Lung (tissue), 12 donors: ENCODE data around the gene RSPH1. TPM values are rescaled to one million over a fixed set of nuclear protein-coding genes. Genes with fewer than 3 reads are reported as not detected.

ENCODE experiments used
- ATAC-seq: fragments of 200-7000 bp; cut with Tn5 transposase; one replicate; pipeline ENCODE4 v1.9.1; 2020; ENCODE audit warnings: moderate number of reproducible peaks; ENCODE audit not compliant: insufficient read depth, low FRiP score
- DNase-seq, 3 donors: peaks; one replicate each; pipeline ENCODE4 v3.0.0-alpha.2; 2013 to 2017
- H3K27ac ChIP-seq, 2 donors: one replicate each; pipeline ENCODE4 v1.5.1; 2013; ENCODE audit warnings: mild to moderate bottlenecking in 2 of 2, moderate library complexity in 2 of 2, control low read depth in 1 of 2, inconsistent platforms in 1 of 2, low read depth in 1 of 2, low read length in 1 of 2
- H3K27me3 ChIP-seq, 3 donors: one replicate each; pipeline ENCODE4 v1.5.1; 2013; ENCODE audit warnings: low read length in 2 of 3; ENCODE audit not compliant: control insufficient read depth in 3 of 3, insufficient read depth in 3 of 3
- H3K36me3 ChIP-seq, 4 donors: one replicate each; pipeline ENCODE4 v1.5.1; 2013; ENCODE audit warnings: low read length in 4 of 4, mild to moderate bottlenecking in 1 of 4, moderate library complexity in 1 of 4; ENCODE audit not compliant: control insufficient read depth in 4 of 4, insufficient read depth in 4 of 4
- H3K4me1 ChIP-seq, 5 donors: one replicate each; pipeline ENCODE4 v1.5.1; 2013; ENCODE audit warnings: low read length in 5 of 5, mild to moderate bottlenecking in 2 of 5, moderate library complexity in 1 of 5; ENCODE audit not compliant: control insufficient read depth in 5 of 5, insufficient read depth in 5 of 5
- H3K4me3 ChIP-seq: one replicate; pipeline ENCODE4 v1.5.1; 2013; ENCODE audit warnings: mild to moderate bottlenecking, control low read depth, moderate library complexity
- H3K9ac ChIP-seq, 2 donors: one replicate each; pipeline ENCODE4 v1.5.1; 2013; ENCODE audit warnings: low read length in 2 of 2, control low read depth in 1 of 2; ENCODE audit not compliant: insufficient read depth in 1 of 2
- H3K9me3 ChIP-seq, 4 donors: one replicate each; pipeline ENCODE4 v1.5.1; 2013; ENCODE audit warnings: low read length in 3 of 4, mild to moderate bottlenecking in 1 of 4, moderate library complexity in 1 of 4; ENCODE audit not compliant: control insufficient read depth in 4 of 4, insufficient read depth in 3 of 4
- WGBS, 2 donors: extraction: QIAGEN DNeasy Blood & Tissue Kit; methylation state at CpG; one replicate each; pipeline ENCODE4 v1.1.7; 2013; 5-methylcytosine and 5-hydroxymethylcytosine counted together
- polyA plus RNA-seq, 2 donors: library from polyadenylated mRNA; stranded (reverse); fragments of 200-250 nt; gene quantifications; one replicate each; pipeline ENCODE4 v1.2.1, GENCODE V29; 2013
- total RNA-seq, 2 donors: library from RNA; depleted of rRNA in 1 of 2; stranded (reverse); fragments of >200 nt in 1 of 2; gene quantifications; one replicate each; pipeline ENCODE4 v1.2.1, GENCODE V29; 2014 to 2021
- TF ChIP-seq, protein P1 (sequence below): IDR thresholded peaks from 2 replicates; pipeline ENCODE4 v1.5.1; 2012; ENCODE audit warnings: mild to moderate bottlenecking; ENCODE audit errors: control extremely low read depth, extremely low read depth
- donor health status: control.
- donor health status: control.
- donor health status: Bipolar disorder and iron deficiency.
- donor health status: healthy.
- donor health status: DM: yes; HTN: yes; CAD: no.

RSPH1 gene
- total and polyA plus RNA-seq, 4 donors: 17.6 to 46.9 (median 27.7) TPM

- no peaks in the 10 kb centered on the region for H3K36me3 ChIP-seq
- TF ChIP-seq, protein P1, sequence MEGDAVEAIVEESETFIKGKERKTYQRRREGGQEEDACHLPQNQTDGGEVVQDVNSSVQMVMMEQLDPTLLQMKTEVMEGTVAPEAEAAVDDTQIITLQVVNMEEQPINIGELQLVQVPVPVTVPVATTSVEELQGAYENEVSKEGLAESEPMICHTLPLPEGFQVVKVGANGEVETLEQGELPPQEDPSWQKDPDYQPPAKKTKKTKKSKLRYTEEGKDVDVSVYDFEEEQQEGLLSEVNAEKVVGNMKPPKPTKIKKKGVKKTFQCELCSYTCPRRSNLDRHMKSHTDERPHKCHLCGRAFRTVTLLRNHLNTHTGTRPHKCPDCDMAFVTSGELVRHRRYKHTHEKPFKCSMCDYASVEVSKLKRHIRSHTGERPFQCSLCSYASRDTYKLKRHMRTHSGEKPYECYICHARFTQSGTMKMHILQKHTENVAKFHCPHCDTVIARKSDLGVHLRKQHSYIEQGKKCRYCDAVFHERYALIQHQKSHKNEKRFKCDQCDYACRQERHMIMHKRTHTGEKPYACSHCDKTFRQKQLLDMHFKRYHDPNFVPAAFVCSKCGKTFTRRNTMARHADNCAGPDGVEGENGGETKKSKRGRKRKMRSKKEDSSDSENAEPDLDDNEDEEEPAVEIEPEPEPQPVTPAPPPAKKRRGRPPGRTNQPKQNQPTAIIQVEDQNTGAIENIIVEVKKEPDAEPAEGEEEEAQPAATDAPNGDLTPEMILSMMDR: no peak
- peak in 2 of 3 donors; percentile 17 to 20 for DNase-seq
- no peak overlapping the region for H3K4me3 ChIP-seq
- H3K4me1 ChIP-seq: no peaks in the 10 kb centered on the region
- 54 to 59% methylated on average over 18 of the region's 18 CpGs for WGBS, 2 donors
- no peak for ATAC-seq
- no peaks in the 10 kb centered on the region for H3K9me3 ChIP-seq
- H3K9ac ChIP-seq: no peak overlapping the region
- H3K27me3 ChIP-seq: no peaks in the 10 kb centered on the region
- H3K27ac ChIP-seq: no peak overlapping the region
Measured at GRCh38 chr21:42453224-42453985, 42.6 kb downstream of the RSPH1 start.

- TF ChIP-seq, protein P1: no peak
- Histone ChIP-seq H3K9me3 (no peaks in the 10 kb centered on the region), H3K4me3 (no peak overlapping the region), H3K36me3 (no peaks in the 10 kb centered on the region), H3K27ac (no peak overlapping the region), H3K4me1 (no peaks in the 10 kb centered on the region), H3K27me3 (no peaks in the 10 kb centered on the region), H3K9ac (no peak overlapping the region)
- no peak for ATAC-seq
- 90 to 93% methylated on average over 22 of the region's 22 CpGs for WGBS, 2 donors
- no peak for DNase-seq
Measured at GRCh38 chr21:42452401-42453223, 43.4 kb downstream of the RSPH1 start.

DNA sequence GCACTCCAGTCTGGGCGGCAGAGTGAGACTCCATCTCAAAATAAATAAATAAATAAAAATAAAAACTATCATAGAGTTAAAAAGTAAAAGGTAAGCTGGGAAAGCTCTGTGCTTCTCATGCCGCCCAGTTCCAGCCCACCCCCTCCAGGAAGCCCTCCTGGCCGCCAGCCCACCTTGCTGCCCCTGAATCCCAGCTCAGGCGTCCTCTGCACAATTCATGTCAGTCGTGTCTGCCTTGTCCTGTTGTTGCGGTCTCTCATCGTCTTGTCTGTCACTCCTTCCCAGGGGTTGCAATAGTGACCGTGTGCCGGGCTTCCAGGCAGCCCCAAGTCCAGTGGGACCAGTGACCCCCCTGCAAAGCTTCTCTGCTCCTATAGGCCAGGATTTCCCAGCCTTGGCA lies 44.1 kb downstream of the RSPH1 start:
- TF ChIP-seq, protein P1: no peak
- DNase-seq (no peak), ATAC-seq (no peak)
- Histone ChIP-seq H3K27ac (no peak overlapping the region), H3K27me3 (no peaks in the 10 kb centered on the region), H3K4me3 (no peak overlapping the region), H3K9me3 (no peaks in the 10 kb centered on the region), H3K9ac (no peak overlapping the region), H3K36me3 (no peaks in the 10 kb centered on the region), H3K4me1 (no peaks in the 10 kb centered on the region)
- 95 to 96% methylated on average over 9 of the region's 9 CpGs for WGBS, 2 donors
